Stimulated activated CD8-positive, alpha-beta memory T cell treated with anti-CD3 and anti-CD28 coated beads, Interleukin-15, amount 100 ng/mL, for 4 hours (primary cell): ENCODE data around the gene GRIK2.
"Not testable (repeated sequence)": the region's sequence is repeated elsewhere in the genome, so short reads cannot be mapped to it uniquely, and the experiment has no call there.

Experiments
- DNase-seq, 2 donors: peaks; one replicate each; pipeline ENCODE4 v3.0.0-alpha.2; 2020; ENCODE audit warnings: low read depth in 2 of 2

Gene GRIK2

GRCh38 chr6:102015431-102015830 lies 621.9 kb downstream of the GRIK2 start:
- no peak for DNase-seq

- no peak for DNase-seq
Measured at GRCh38 chr6:102022281-102022680, 628.8 kb downstream of the GRIK2 start.

GRCh38 chr6:102022803-102023202 lies 629.3 kb downstream of the GRIK2 start:
- no peak for DNase-seq

DNA sequence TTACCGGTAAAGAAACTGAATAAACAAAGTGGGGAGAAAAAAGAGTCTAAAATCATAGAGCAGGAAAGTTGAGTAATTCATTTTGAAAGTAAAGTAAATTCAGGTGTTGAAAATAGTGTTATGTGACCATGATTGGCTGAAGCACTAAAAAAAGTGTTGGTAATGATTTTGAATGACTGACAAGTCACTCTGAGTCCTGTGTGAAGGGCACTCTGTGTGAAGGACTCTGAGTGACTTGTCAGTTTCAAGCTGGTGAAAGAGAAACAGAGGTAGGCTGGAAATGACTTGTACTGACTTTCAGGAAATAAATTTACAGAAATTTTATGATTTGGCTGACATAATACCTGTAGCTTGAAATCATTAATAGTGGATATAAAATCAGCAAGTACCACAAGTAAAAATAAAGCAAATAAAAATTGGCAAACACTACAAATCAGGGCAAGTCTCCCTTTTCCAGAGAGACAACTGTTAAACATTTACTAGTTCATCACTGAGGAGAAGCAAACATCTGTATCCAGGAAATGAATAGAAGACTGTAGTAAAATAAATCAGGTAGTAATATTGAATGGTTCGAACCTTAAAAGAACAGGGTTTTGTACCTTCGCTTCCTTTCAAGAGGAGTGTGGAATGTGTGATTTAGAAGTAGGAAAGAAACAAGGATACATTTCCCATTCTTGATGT lies 630.6 kb downstream of the GRIK2 start:
- no peak for DNase-seq

DNA sequence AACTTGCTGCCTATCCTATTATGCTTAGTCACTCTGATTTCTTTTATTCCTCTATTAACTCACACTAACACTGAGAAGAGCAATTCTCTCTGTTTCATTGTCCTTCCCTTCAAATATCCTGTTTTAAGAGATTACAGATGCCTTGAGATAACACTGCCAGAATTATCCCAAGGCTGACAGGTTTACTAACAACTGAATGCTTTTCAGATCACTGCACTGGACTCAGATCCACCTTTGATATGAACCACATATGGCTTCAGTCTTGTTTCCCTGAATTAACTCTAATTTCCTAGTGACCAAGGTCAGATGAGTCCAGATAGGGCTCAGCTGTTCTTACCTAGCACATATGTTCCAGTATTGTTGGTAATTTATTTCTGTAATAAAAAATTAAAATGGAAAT lies 633.1 kb downstream of the GRIK2 start:
- DNase-seq, result no peak

DNA sequence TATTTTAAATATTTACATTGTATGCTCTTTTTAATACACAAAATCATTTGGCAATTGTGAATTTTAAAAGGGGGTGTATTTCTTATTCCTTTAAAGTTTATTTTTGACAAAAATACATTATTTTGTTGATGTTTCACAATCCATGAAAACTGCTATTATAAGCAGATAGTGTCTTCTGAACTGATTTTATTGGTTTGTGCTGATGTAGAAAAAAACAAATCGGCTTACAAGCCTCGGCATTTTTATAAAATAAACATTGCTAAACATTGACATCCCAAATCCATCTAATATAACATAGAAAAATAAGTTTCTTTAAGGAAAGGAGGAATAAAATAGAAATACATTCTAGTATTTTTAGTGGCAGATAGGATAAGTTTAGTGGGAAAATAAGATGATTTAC lies 634.7 kb downstream of the GRIK2 start:
- no peak for DNase-seq

DNA sequence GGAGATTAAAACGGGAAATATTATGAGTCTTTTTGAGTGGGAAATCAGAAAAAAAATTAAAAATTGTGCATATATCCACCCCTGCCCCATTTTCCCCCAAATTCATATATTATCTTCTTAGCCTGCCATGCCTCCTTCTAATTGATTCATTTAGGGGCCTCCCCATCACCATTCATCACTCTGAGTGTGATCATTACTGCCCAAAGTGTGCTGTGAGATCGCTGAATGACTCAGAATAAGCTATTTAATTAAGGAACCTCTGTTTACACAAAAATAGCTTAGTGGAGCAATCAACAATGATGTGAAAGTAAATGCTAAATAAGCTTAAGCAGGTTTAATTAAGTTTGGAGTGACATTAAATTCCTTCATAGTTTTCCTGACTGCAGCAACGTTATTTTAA lies 645.5 kb downstream of the GRIK2 start:
- DNase-seq, result no peak

GRCh38 chr6:102039441-102039840 lies 645.9 kb downstream of the GRIK2 start:
- DNase-seq, result no peak

DNA sequence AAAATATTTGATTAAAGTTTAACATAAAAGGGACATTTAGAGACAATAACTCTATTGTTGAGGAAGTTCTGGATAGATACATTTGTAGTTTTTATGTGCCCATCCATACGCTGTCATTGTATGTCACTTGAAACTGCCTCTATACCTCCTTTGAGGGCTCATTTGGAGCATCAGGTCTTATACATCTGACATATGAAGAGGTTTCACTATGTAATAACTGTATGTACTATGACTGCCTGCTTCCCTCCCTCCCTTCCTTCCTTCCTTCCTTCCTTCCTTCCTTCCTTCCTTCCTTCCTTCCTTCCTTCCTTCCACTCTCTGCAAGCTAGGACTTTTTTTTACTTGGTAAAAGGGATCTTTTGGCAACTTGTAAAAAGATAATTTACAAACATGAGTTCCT lies 657.5 kb downstream of the GRIK2 start:
- DNase-seq, result no peak

- DNase-seq, result no peak
Measured at GRCh38 chr6:102051720-102052119, 658.2 kb downstream of the GRIK2 start.

GRCh38 chr6:102064142-102064541 lies 670.6 kb downstream of the GRIK2 start:
- DNase-seq, result no peak

DNA sequence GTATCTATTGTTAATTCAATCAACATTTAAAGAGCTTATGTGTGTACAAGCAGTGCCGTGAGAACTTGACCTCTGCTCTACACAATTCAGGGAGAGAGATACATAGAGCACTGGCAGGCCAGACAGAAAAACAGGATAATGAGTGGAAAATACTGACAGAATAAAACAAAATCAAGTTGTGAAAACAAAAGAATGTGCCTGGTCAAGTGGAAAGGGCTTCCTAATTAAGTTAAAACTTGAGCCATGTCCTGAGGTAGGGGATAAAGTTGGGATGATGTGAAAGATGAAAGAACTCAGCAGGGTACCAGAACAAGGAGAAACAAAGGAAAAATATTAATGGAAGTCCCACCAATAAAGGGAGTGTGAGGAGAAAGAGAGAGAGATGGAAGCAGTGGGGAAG lies 672.8 kb downstream of the GRIK2 start:
- DNase-seq, result no peak

- DNase-seq, result no peak
Measured at GRCh38 chr6:102068349-102068929, 674.9 kb downstream of the GRIK2 start.

GRCh38 chr6:102075539-102075938 lies 682.0 kb downstream of the GRIK2 start:
- no peak for DNase-seq

DNA sequence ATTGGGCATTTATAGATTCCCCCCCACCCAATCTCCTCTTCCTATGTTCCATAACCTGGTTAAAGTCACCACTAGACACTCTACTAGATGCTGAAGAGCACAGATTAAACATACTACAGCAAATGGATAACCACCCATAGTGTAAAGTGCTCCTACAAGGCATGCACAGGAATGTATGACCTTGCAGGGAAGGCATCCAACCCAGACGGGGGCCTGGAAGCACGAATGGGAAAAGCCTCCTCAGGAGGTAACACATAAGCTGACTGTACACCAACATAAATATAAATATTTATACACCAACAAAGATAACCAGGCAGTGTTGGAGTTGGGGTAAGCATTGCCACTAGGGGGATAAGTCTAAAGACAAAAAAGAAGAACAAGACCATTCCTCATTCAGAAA lies 691.7 kb downstream of the GRIK2 start:
- DNase-seq, result no peak

DNA sequence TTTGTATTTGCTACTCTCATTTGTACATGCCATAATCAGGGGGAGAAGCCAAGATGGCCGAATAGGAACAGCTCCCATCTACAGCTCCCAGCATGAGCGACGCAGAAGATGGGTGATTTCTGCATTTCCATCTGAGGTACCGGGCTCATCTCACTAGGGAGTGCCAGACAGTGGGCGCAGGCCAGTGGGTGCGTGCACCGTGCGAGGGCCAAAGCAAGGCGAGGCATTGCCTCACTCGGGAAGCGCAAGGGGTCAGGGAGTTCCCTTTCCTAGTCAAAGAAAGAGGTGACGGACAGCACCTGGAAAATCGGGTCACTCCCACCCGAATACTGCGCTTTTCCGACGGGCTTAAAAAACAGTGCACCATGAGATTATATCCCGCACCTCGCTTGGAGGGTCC lies 694.7 kb downstream of the GRIK2 start:
- DNase-seq, result not testable (repeated sequence)

GRCh38 chr6:102114402-102114801 lies 720.9 kb downstream of the GRIK2 start:
- DNase-seq, result no peak

DNA sequence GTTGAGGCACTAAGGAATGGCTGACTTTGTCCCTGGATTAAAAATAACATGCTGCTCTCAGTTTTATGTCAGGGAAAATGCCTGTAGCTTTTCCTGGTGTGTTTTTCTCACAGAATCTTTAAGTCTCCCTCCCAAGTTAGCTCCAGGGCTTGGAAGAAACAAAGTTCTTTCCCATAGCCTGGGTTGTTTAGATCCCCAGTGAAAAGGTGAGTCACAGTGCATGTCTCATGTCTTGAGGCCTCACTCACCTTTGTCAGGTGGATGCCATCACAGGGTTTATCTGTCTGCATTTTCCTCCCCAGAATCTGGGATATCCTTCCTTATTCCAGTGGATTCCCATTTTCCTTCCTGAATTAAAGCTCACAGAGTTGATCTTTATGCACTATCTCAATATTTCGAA lies 722.4 kb downstream of the GRIK2 start:
- no peak for DNase-seq

GRCh38 chr6:102118034-102118433 lies 724.5 kb downstream of the GRIK2 start:
- no peak for DNase-seq
